Measurements from ENCODE around the gene C14orf132.

- TF ChIP-seq POLR2AphosphoS5 (IDR thresholded peaks at IDR 0.05): no peak
- TF ChIP-seq CTCF (IDR thresholded peaks at IDR 0.05): no peak
- no peak for TF ChIP-seq POLR2A (IDR thresholded peaks at IDR 0.05; ENCODE audit: low read depth)
These were observed 32.9 kb downstream of the C14orf132 start for GRCh38 chr14:96072076-96072475.

All from esophagus muscularis mucosa (tissue), 3 donors.